Sigmoid colon (tissue), 7 donors: ENCODE data around the gene ANKIB1. TPM values are rescaled to one million over a fixed set of nuclear protein-coding genes. Genes with fewer than 3 reads are reported as not detected.

Source experiments
- DNase-seq: peaks from one replicate; pipeline ENCODE4 v3.0.0-alpha.2; 2019
- H3K27ac ChIP-seq, 4 donors: fragments of 200-600 bp; sonication (generic); one replicate each; pipeline ENCODE4 v1.5.1; 2016 to 2019; ENCODE audit warnings: mild to moderate bottlenecking in 1 of 4
- H3K27me3 ChIP-seq, 3 donors: fragments of 200-600 bp; sonication (generic); one replicate each; pipeline ENCODE4 v1.5.1; 2019; ENCODE audit warnings: mild to moderate bottlenecking in 1 of 3
- H3K36me3 ChIP-seq, 4 donors: fragments of 200-600 bp; sonication (generic); one replicate each; pipeline ENCODE4 v1.5.1; 2016 to 2019
- H3K4me1 ChIP-seq, 4 donors: fragments of 200-600 bp; sonication (generic); one replicate each; pipeline ENCODE4 v1.5.1; 2017 to 2019
- H3K4me3 ChIP-seq, 4 donors: fragments of 200-600 bp; sonication (generic); one replicate each; pipeline ENCODE4 v1.5.1; 2017 to 2019; ENCODE audit warnings: mild to moderate bottlenecking in 2 of 4, moderate library complexity in 1 of 4
- H3K9me3 ChIP-seq, 4 donors: fragments of 200-600 bp in 3 of 4; sonication (generic) in 3 of 4; one replicate each; pipeline versions ENCODE4 v1.5.1 to v1.6.1; 2013 to 2019
- EP300 ChIP-seq, 4 donors: sonication (generic); formaldehyde crosslinking; IDR thresholded peaks; one replicate each; pipeline ENCODE4 v1.6.1; 2017; ENCODE audit warnings: antibody characterized with exemption in 4 of 4
- POLR2A ChIP-seq, 2 donors: fragments of 450-650 bp; IDR thresholded peaks; one replicate each; pipeline ENCODE4 v1.6.1; 2016; ENCODE audit warnings: antibody characterized with exemption in 2 of 2, mild to moderate bottlenecking in 2 of 2, moderate library complexity in 2 of 2
- POLR2AphosphoS5 ChIP-seq, 4 donors: sonication (generic); formaldehyde crosslinking; IDR thresholded peaks; one replicate each; pipeline ENCODE4 v1.6.1; 2017; ENCODE audit warnings: antibody characterized with exemption in 4 of 4
- whole genome bisulfite sequencing, 2 donors: extraction: QIAGEN DNeasy Blood & Tissue Kit; methylation state at CpG; one replicate each; pipeline ENCODE4 v1.1.7; 2013; 5-methylcytosine and 5-hydroxymethylcytosine counted together
- intact Hi-C: fragments of 100-400 bp; cut with DNase I; formaldehyde crosslinking; loops from one replicate; pipeline ENCODE4 v1.15.1; 2023
- polyA plus RNA-seq, 3 donors: library from polyadenylated mRNA; stranded (reverse); fragments of 200-250 nt; gene quantifications; one replicate each; pipeline ENCODE4 v1.2.3, GENCODE V29; 2013
- total RNA-seq, 4 donors: library from RNA; depleted of rRNA; stranded (reverse); fragments of >200 nt; gene quantifications; one replicate each; pipeline ENCODE4 v1.1.0, GENCODE V29; 2016
- TF ChIP-seq, protein P1 (sequence below), 4 experiments: fragments of 450-650 bp in 3 of 4; fragments of 200-600 bp in 1 of 4; IDR thresholded peaks; one replicate each; pipeline ENCODE4 v1.5.1; 2016 to 2019; ENCODE audit warnings: antibody characterized with exemption in 4 of 4, mild to moderate bottlenecking in 3 of 4, moderate library complexity in 2 of 4
- donor health status: healthy with polysubstance abuse.
- donor health status: Bipolar disorder and iron deficiency.
- donor health status: healthy.

The ANKIB1 gene
- total and polyA plus RNA-seq, 7 donors = 12.6 to 37.5 (median 24.6) TPM

DNA sequence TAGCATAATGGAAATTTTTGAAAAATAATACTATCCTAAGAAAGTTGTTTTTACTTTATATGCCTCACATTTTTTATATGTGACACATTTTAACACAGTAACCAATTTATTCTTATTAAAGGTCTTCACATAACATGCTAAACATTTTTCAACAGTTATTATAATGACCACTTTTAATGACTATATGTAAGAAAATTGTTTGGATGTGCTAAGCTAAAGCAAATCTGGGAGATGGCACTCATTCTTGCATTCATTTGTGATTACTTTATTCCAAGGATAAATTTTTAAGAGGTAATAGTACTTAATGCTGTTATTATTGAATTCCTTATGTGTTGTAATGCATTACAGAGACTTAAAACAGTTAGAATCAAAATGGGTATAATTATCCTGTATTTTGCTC is 88.1 kb downstream of the ANKIB1 start:
- intact Hi-C loops = no loop called here
- Histone ChIP-seq H3K36me3 (peaks cover 0 to 25% (median 0%) of the 10 kb centered on the region in 4 donors), H3K9me3 (no peaks in the 10 kb centered on the region), H3K27ac (no peak overlapping the region), H3K4me1 (no peaks in the 10 kb centered on the region), H3K27me3 (no peaks in the 10 kb centered on the region), H3K4me3 (no peak overlapping the region)
- no peak for TF ChIP-seq POLR2A (IDR thresholded peaks at IDR 0.05)
- no peak for TF ChIP-seq EP300 (IDR thresholded peaks at IDR 0.05)
- TF ChIP-seq, protein P1, sequence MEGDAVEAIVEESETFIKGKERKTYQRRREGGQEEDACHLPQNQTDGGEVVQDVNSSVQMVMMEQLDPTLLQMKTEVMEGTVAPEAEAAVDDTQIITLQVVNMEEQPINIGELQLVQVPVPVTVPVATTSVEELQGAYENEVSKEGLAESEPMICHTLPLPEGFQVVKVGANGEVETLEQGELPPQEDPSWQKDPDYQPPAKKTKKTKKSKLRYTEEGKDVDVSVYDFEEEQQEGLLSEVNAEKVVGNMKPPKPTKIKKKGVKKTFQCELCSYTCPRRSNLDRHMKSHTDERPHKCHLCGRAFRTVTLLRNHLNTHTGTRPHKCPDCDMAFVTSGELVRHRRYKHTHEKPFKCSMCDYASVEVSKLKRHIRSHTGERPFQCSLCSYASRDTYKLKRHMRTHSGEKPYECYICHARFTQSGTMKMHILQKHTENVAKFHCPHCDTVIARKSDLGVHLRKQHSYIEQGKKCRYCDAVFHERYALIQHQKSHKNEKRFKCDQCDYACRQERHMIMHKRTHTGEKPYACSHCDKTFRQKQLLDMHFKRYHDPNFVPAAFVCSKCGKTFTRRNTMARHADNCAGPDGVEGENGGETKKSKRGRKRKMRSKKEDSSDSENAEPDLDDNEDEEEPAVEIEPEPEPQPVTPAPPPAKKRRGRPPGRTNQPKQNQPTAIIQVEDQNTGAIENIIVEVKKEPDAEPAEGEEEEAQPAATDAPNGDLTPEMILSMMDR (IDR thresholded peaks at IDR 0.05) = no peak
- TF ChIP-seq POLR2AphosphoS5 (IDR thresholded peaks at IDR 0.05) = no peak
- DNase-seq = no peak

DNA sequence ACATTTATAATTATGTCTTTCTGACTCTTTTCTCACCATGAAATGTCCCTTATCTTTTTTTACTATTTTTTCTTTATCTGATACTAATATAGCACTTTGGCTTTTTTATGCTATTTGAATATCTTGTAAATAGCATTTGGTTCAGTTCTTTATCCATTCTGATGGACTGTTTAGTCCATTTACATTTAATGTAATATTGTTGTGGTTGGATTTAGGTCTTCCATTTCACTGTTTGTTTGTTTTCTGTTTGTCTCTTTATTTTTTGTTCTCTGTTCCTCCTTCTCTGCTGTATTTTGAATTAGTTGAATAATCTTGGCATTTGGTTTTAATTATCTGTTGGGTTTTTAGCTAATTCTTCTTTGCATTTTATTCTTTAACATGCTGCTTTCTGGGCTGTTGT is 89.8 kb downstream of the ANKIB1 start:
- H3K4me1 ChIP-seq = no peaks in the 10 kb centered on the region
- intact Hi-C loops = no loop called here
- peaks cover 0 to 14% (median 0%) of the 10 kb centered on the region in 4 donors for H3K36me3 ChIP-seq
- no peak overlapping the region for H3K4me3 ChIP-seq
- no peaks in the 10 kb centered on the region for H3K9me3 ChIP-seq
- no peak for TF ChIP-seq POLR2AphosphoS5 (IDR thresholded peaks at IDR 0.05)
- no peak for TF ChIP-seq POLR2A (IDR thresholded peaks at IDR 0.05)
- TF ChIP-seq EP300 (IDR thresholded peaks at IDR 0.05) = no peak
- TF ChIP-seq, protein P1 (IDR thresholded peaks at IDR 0.05) = no peak
- H3K27ac ChIP-seq = no peak overlapping the region
- DNase-seq = no peak
- no peaks in the 10 kb centered on the region for H3K27me3 ChIP-seq

DNA sequence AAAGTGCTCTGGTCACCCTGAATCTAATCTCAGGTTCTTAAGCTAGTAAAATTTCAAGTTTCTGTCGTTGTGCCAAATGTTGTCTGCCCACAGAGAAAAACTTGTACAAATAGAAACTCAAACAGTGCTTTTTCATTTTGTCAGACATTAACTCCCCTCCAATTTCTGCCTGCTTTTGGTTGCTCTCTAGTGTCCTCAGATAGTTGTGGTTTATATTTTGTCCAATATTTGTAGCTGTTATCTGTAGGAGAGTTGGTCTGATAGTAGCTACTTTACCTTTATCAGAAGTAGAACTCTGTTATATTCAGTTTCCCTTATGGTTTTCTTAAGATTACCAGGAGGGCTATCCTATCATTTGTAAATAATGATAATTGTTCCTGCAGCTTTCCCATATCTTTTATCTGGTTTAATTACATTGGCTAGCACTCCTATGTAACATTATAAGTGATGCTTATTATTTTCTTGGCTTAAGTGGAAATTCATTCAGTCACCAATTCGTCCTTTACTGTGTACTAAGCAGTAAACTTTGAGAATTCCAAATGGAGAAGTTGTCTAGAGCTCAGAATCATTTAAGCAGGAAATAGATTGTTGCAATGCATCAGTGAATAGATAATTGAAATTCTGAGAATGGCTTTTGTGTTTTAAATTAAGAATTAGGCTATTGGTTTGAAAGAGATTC is 91.0 kb downstream of the ANKIB1 start:
- no peak for DNase-seq

DNA sequence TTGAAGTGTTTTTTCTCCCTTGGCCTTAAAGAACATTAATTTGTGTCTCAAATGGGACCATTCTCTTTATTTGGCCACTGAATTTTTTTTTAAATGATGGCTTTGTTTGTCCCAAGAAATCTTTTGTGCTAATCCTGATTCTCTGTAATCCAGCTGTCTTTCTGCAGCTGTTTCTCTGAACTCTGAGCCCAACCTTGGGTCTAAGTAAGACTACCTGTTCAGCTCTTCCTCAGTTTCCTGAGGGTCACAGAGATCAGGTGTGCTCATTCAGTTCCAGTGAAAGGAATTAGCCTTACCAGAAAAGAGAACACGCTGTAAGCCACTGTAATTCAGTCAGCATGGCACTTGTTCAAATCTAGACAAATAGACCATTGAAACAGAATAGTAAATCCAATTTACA is 94.2 kb downstream of the ANKIB1 start:
- 99 to 100% methylated on average over 1 of the region's 1 CpG for WGBS, 2 donors
- Histone ChIP-seq H3K27ac (no peak overlapping the region), H3K4me3 (no peak overlapping the region), H3K27me3 (no peaks in the 10 kb centered on the region), H3K9me3 (no peaks in the 10 kb centered on the region), H3K4me1 (no peaks in the 10 kb centered on the region), H3K36me3 (peaks cover 0 to 7% (median 2%) of the 10 kb centered on the region in 4 donors)
- DNase-seq = no peak
- intact Hi-C loops = no loop called here
- TF ChIP-seq, protein P1 (IDR thresholded peaks at IDR 0.05) = no peak
- TF ChIP-seq EP300 (IDR thresholded peaks at IDR 0.05) = no peak
- TF ChIP-seq POLR2AphosphoS5 (IDR thresholded peaks at IDR 0.05) = no peak
- no peak for TF ChIP-seq POLR2A (IDR thresholded peaks at IDR 0.05)

More for the DNA sequence above, 91.0 kb downstream of the ANKIB1 start:
- Histone ChIP-seq H3K27me3 (no peaks in the 10 kb centered on the region), H3K36me3 (peaks cover 0 to 9% (median 0%) of the 10 kb centered on the region in 4 donors), H3K4me1 (no peaks in the 10 kb centered on the region), H3K27ac (no peak overlapping the region), H3K9me3 (no peaks in the 10 kb centered on the region), H3K4me3 (no peak overlapping the region)
- 72 to 89% methylated on average over 2 of the region's 2 CpGs for WGBS, 2 donors
- TF ChIP-seq POLR2A (IDR thresholded peaks at IDR 0.05) (no peak), POLR2AphosphoS5 (IDR thresholded peaks at IDR 0.05) (no peak), EP300 (IDR thresholded peaks at IDR 0.05) (no peak)
- TF ChIP-seq, protein P1 (IDR thresholded peaks at IDR 0.05) = no peak
- intact Hi-C loops = no loop called here

DNA sequence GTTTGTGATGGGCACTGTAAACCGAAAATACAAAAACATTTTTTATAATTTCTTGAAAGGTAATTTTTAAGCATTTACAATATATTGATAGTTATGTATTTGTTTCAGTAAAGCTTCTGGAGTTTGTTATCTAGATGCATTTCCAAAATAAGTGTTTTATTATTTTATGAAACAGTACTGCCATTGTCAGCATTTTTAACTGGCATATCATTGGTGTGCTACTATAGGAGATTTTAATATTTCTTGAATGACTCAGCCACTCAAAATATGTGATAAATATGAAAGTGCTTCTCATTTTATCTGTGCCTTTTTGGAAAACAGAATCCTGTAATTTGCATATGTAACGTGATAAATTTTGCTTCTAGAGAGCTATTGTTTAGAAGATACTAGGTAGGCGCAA is 97.9 kb downstream of the ANKIB1 start:
- Histone ChIP-seq H3K27me3 (no peaks in the 10 kb centered on the region), H3K27ac (no peak overlapping the region), H3K4me3 (no peak overlapping the region), H3K4me1 (no peaks in the 10 kb centered on the region), H3K9me3 (no peaks in the 10 kb centered on the region), H3K36me3 (peaks cover 0 to 40% (median 6%) of the 10 kb centered on the region in 4 donors)
- no peak for DNase-seq
- intact Hi-C loops = no loop called here
- TF ChIP-seq POLR2AphosphoS5 (IDR thresholded peaks at IDR 0.05) (no peak), EP300 (IDR thresholded peaks at IDR 0.05) (no peak), POLR2A (IDR thresholded peaks at IDR 0.05) (no peak)
- TF ChIP-seq, protein P1 (IDR thresholded peaks at IDR 0.05) = no peak
- WGBS, 2 donors = 97 to 98% methylated on average over 3 of the region's 3 CpGs
